Measurements from ENCODE around the gene HHAT. TPM values are rescaled to one million over a fixed set of nuclear protein-coding genes. Genes with fewer than 3 reads are reported as not detected.

Gene HHAT
- polyA plus RNA-seq, 1 donor from 2014 or later: 5.3 TPM

DNA sequence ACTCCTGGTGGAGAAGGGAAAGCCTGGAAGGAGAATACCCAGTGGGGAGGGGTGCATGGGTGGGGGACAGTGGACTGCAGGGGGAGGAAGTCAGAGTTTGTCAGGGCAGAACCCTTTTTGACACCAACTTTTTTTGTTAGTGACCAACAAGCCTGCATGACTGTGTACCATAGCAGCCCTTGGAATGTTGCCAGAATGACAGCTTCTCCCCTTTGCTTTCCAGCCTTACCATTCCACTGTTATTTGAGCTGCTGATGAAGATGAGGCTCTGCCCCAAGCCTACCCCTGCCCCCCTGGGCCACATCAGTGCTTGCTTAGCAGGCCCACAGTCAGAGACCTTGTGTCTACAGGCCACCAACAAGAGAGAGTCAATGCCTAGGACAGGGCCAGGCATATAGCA is 341.2 kb downstream of the HHAT start:
- Histone ChIP-seq H3K27ac (ENCODE audit: low read length) (no peak overlapping the region), H3K79me2 (replicated peaks; ENCODE audit: insufficient read depth, low read length) (no peaks in the 10 kb centered on the region), H3K4me2 (ENCODE audit: low read length) (no peak overlapping the region), H3K9me3 (ENCODE audit: low read length) (no peaks in the 10 kb centered on the region), H4K20me1 (ENCODE audit: insufficient read depth) (no peaks in the 10 kb centered on the region), H3K27me3 (ENCODE audit: insufficient read depth, low read depth, low read length) (no peaks in the 10 kb centered on the region), H3F3A (ENCODE audit: insufficient read depth, low read length, poor library complexity, severe bottlenecking) (no peaks in the 10 kb centered on the region), H3K9me2 (ENCODE audit: insufficient read depth, low read length) (no peaks in the 10 kb centered on the region), H3K36me3 (ENCODE audit: insufficient read depth, low read length) (no peaks in the 10 kb centered on the region), H3K4me3 (ENCODE audit: low read length) (no peak overlapping the region), H3K9ac (ENCODE audit: low read length) (no peak overlapping the region), H2AFZ (ENCODE audit: low read depth, low read length) (no peak overlapping the region)
- TF ChIP-seq SMC3 (conservative IDR thresholded peaks at IDR 0.05; ENCODE audit: poor library complexity) (no peak), EZH2 (IDR thresholded peaks at IDR 0.05; ENCODE audit: borderline replicate concordance, insufficient read depth, low read length, poor library complexity, severe bottlenecking) (no peak), TAF1 (IDR thresholded peaks at IDR 0.05; ENCODE audit: low read depth) (no peak), RAD21 (conservative IDR thresholded peaks at IDR 0.05) (no peak)

DNA sequence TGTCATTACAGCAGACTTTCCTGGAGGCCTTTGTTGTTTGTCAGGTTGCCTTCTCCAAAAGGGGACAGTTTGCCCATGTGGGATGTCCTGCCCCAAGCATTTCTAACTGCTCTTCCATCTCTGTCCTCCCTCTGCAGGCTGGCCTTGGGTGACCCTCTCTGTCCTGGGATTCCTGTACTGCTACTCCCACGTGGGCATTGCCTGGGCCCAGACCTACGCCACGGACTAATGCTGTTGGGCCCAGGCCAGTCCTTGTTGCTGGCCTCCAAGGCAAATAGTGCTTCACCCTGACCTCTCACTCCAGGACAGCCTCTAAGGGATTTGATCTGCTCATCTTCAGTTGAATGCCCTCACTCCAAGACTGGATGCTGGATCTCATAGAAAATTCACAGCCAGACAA is 345.4 kb downstream of the HHAT start:
- no peaks in the 10 kb centered on the region for H3F3A ChIP-seq (ENCODE audit: insufficient read depth, low read length, poor library complexity, severe bottlenecking)
- no peak overlapping the region for H3K4me2 ChIP-seq (ENCODE audit: low read length)
- H3K4me3 ChIP-seq (ENCODE audit: low read length): no peak overlapping the region
- H3K27me3 ChIP-seq (ENCODE audit: insufficient read depth, low read depth, low read length): no peaks in the 10 kb centered on the region
- TF ChIP-seq MXI1 (conservative IDR thresholded peaks at IDR 0.05; ENCODE audit: poor library complexity, severe bottlenecking): no peak
- H3K27ac ChIP-seq (ENCODE audit: low read length): no peak overlapping the region
- no peaks in the 10 kb centered on the region for H3K9me3 ChIP-seq (ENCODE audit: low read length)
- no peaks in the 10 kb centered on the region for H4K20me1 ChIP-seq (ENCODE audit: insufficient read depth)
- no peaks in the 10 kb centered on the region for H3K9me2 ChIP-seq (ENCODE audit: insufficient read depth, low read length)
- H2AFZ ChIP-seq (ENCODE audit: low read depth, low read length): no peak overlapping the region
- H3K9ac ChIP-seq (ENCODE audit: low read length): no peak overlapping the region
- no peaks in the 10 kb centered on the region for H3K79me2 ChIP-seq (replicated peaks; ENCODE audit: insufficient read depth, low read length)
- no peaks in the 10 kb centered on the region for H3K36me3 ChIP-seq (ENCODE audit: insufficient read depth, low read length)

GRCh38 chr1:210676539-210676938 is 347.8 kb downstream of the HHAT start:
- no peaks in the 10 kb centered on the region for H3K79me2 ChIP-seq (replicated peaks; ENCODE audit: insufficient read depth, low read length)
- no peak overlapping the region for H3K27ac ChIP-seq (ENCODE audit: low read length)
- TF ChIP-seq, protein P1, sequence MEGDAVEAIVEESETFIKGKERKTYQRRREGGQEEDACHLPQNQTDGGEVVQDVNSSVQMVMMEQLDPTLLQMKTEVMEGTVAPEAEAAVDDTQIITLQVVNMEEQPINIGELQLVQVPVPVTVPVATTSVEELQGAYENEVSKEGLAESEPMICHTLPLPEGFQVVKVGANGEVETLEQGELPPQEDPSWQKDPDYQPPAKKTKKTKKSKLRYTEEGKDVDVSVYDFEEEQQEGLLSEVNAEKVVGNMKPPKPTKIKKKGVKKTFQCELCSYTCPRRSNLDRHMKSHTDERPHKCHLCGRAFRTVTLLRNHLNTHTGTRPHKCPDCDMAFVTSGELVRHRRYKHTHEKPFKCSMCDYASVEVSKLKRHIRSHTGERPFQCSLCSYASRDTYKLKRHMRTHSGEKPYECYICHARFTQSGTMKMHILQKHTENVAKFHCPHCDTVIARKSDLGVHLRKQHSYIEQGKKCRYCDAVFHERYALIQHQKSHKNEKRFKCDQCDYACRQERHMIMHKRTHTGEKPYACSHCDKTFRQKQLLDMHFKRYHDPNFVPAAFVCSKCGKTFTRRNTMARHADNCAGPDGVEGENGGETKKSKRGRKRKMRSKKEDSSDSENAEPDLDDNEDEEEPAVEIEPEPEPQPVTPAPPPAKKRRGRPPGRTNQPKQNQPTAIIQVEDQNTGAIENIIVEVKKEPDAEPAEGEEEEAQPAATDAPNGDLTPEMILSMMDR (IDR thresholded peaks at IDR 0.05; ENCODE audit: poor library complexity, severe bottlenecking): no peak
- TF ChIP-seq RAD21 (conservative IDR thresholded peaks at IDR 0.05) (no peak), EP300 (conservative IDR thresholded peaks at IDR 0.05; ENCODE audit: poor library complexity, severe bottlenecking) (no peak), TAF1 (IDR thresholded peaks at IDR 0.05; ENCODE audit: low read depth) (no peak), MXI1 (conservative IDR thresholded peaks at IDR 0.05; ENCODE audit: poor library complexity, severe bottlenecking) (no peak), EZH2 (IDR thresholded peaks at IDR 0.05; ENCODE audit: borderline replicate concordance, insufficient read depth, low read length, poor library complexity, severe bottlenecking) (no peak), SMC3 (conservative IDR thresholded peaks at IDR 0.05; ENCODE audit: poor library complexity) (no peak), POLR2AphosphoS5 (IDR thresholded peaks at IDR 0.05) (no peak)
- TF ChIP-seq, protein P2, sequence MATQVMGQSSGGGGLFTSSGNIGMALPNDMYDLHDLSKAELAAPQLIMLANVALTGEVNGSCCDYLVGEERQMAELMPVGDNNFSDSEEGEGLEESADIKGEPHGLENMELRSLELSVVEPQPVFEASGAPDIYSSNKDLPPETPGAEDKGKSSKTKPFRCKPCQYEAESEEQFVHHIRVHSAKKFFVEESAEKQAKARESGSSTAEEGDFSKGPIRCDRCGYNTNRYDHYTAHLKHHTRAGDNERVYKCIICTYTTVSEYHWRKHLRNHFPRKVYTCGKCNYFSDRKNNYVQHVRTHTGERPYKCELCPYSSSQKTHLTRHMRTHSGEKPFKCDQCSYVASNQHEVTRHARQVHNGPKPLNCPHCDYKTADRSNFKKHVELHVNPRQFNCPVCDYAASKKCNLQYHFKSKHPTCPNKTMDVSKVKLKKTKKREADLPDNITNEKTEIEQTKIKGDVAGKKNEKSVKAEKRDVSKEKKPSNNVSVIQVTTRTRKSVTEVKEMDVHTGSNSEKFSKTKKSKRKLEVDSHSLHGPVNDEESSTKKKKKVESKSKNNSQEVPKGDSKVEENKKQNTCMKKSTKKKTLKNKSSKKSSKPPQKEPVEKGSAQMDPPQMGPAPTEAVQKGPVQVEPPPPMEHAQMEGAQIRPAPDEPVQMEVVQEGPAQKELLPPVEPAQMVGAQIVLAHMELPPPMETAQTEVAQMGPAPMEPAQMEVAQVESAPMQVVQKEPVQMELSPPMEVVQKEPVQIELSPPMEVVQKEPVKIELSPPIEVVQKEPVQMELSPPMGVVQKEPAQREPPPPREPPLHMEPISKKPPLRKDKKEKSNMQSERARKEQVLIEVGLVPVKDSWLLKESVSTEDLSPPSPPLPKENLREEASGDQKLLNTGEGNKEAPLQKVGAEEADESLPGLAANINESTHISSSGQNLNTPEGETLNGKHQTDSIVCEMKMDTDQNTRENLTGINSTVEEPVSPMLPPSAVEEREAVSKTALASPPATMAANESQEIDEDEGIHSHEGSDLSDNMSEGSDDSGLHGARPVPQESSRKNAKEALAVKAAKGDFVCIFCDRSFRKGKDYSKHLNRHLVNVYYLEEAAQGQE (IDR thresholded peaks at IDR 0.05; ENCODE audit: borderline replicate concordance): no peak
- no peaks in the 10 kb centered on the region for H3K9me2 ChIP-seq (ENCODE audit: insufficient read depth, low read length)
- no peaks in the 10 kb centered on the region for H3K36me3 ChIP-seq (ENCODE audit: insufficient read depth, low read length)
- H3K27me3 ChIP-seq (ENCODE audit: insufficient read depth, low read depth, low read length): no peaks in the 10 kb centered on the region
- H3K4me2 ChIP-seq (ENCODE audit: low read length): no peak overlapping the region
- H2AFZ ChIP-seq (ENCODE audit: low read depth, low read length): no peak overlapping the region
- H4K20me1 ChIP-seq (ENCODE audit: insufficient read depth): no peaks in the 10 kb centered on the region
- H3K9me3 ChIP-seq (ENCODE audit: low read length): no peaks in the 10 kb centered on the region
- no peaks in the 10 kb centered on the region for H3F3A ChIP-seq (ENCODE audit: insufficient read depth, low read length, poor library complexity, severe bottlenecking)
- no peak overlapping the region for H3K9ac ChIP-seq (ENCODE audit: low read length)
- H3K4me3 ChIP-seq (ENCODE audit: low read length): no peak overlapping the region
